ENCODE results near the gene HYDIN. TPM values are rescaled to one million over a fixed set of nuclear protein-coding genes. Genes with fewer than 3 reads are reported as not detected.
"Not testable (repeated sequence)": the region's sequence is repeated elsewhere in the genome, so short reads cannot be mapped to it uniquely, and the experiment has no call there.

The HYDIN gene
- total RNA-seq, 1 donor from 2014 or later: 2.6 TPM

DNA sequence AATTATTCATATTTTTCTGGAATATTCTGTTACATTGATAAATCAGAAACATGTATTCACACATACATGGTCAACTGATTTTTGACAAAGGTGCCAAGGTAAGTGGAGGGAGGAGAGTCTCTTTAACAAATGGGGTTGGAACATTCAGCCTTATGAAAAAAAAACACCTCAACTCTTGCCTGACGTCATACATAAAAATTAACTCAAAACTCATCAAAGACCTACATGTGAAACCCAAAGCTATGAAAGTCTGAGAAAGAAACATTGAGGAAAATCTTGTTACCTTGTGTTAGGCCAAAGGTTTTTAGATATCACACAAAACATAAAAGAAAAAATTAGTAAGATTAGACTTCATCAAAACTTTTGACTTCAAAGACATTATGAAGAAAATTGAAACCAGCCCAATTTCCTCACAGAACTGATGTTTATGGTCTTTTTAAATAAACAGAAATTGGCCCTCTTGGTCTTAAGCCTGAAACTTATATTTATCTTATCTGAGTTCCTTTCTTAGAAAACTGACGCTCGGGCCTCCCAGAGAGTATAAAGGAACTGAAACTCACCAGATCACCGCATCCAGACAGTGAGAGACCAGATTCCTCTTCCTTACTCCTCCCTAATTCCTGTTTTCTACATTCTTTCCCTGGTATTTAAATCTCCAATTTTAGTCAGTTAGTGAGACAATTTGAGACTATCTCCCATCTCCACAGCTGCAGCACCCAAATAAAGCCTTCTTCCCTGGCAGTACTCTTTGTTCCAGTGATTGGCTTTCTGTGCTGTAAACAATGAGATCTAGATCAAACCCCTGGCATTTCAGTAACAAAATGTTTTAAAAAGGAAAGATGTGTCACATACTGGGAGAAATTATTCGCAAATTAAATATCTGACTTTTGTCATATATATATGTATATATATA lies 4.0 kb downstream of the HYDIN start:
- DNase-seq (ENCODE audit: low spot score): no peak
- intact Hi-C loops (cut with DNase I): no loop called here

DNA sequence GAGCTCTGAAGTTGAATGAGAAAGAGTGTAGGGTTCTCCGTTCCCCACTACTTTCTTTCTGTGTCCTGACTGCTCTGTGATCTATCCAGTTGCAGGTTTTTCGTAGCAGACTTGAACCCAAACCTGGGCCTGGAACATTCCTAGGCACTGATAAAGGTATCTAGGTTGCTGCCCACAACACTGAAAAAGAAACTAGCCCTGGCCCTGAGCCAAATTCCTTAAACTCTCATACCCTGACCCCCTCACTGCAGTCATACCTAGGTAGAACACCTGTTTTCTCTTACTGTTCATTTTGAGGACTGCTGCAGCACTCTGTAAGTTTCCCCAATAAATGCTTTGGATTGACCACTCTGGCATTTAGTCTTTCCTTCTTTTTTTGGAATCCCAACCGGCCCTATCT lies 5.4 kb downstream of the HYDIN start:
- intact Hi-C loops (cut with DNase I): no loop called here
- DNase-seq (ENCODE audit: low spot score): no peak

DNA sequence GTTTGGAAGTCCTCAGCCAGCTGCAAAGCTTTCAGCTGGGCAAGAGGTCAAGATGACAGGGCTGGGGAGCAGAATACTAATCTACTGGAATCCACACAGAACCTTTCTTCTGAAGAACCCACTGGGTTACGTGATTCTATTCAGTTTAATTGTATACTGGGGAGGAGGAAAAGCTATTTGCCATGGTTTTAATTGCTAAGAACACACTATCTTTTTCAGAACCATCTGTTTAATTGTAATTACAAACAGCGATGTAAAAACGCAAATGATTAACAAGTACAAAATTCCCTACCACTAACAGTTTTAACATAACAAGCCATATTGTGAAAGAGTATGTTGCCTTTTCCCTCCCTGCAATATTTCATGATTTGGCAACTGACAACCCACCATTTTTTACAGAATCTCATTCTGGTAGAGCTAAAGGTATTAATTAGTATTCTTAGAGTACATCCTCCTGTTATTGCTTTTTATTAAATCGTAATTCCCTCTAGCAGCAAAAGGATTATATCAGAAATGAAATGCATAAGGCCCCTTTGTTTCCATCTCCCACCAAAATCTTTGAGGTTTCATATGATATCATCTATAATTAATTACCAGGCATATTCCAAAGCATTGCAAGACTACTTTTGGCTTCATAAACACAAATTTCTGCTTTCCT lies 12.1 kb downstream of the HYDIN start:
- intact Hi-C loops (cut with DNase I): no loop called here
- no peak for DNase-seq (ENCODE audit: low spot score)

GRCh38 chr16:71217506-71217905 lies 13.0 kb downstream of the HYDIN start:
- intact Hi-C loops (cut with DNase I): no loop called here
- DNase-seq (ENCODE audit: low spot score): no peak

DNA sequence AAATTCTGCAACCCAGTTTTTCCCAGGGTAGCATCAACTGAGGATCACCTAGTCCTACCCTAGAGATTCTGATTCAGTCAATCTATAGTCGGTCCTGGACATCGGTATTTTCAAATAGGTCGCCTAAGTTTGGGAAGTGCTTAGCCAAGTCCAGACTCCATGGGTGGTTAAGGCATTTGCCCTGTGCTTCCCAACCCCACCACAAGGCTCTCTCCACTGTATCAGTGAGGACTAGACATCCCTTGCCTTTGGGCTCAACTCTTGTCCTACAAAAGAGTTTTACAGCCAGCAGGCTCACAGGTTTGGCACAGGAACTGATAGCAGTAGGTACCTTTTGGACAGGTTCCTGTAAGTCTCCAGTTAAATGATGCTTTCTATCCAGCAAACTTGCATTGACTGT lies 13.8 kb downstream of the HYDIN start:
- no peak for DNase-seq (ENCODE audit: low spot score)
- intact Hi-C loops (cut with DNase I): no loop called here

GRCh38 chr16:71214746-71215381 lies 15.7 kb downstream of the HYDIN start:
- intact Hi-C loops (cut with DNase I): no loop called here

DNA sequence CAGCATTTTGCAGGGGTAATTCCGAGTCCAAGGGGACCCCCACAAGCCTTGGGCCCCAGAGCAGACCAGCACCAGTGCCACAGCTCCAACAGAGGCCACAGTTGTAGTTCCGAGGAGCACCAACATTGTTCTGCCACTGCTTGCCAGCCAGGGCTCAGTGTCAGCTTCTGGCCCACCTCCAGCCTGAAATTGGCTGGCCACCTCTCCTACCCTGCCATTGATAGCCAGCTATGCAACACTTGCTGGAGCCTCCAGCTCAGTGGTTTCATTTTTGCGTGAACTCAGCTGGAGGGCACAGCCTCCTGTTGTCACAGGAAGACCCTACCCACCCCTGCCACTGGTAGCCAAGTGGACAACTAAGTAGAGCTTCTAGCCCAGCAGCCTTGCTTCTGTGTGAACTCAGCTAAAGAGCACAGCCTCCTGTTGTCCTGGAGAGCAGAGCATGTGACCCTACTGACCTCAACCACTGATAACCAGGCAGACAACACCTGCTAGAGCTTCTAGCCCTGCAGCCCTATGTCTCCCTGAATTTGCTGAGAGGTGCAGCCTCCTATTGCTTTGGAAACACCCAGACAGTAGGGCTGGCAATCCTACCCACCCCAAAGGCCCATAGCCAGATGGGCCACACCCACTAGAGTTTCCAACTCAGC lies 24.9 kb downstream of the HYDIN start:
- peak; percentile 82 for DNase-seq (ENCODE audit: low spot score)
- intact Hi-C loops (cut with DNase I): no loop called here

More at GRCh38 chr16:71214746-71215381, 15.7 kb downstream of the HYDIN start:
- DNase-seq (ENCODE audit: low spot score): no peak

- DNase-seq (ENCODE audit: low spot score): no peak
- intact Hi-C loops (cut with DNase I): no loop called here
Measured at GRCh38 chr16:71203631-71204030, 26.9 kb downstream of the HYDIN start.

GRCh38 chr16:71201556-71201955 lies 29.0 kb downstream of the HYDIN start:
- intact Hi-C loops (cut with DNase I): no loop called here
- no peak for DNase-seq (ENCODE audit: low spot score)

DNA sequence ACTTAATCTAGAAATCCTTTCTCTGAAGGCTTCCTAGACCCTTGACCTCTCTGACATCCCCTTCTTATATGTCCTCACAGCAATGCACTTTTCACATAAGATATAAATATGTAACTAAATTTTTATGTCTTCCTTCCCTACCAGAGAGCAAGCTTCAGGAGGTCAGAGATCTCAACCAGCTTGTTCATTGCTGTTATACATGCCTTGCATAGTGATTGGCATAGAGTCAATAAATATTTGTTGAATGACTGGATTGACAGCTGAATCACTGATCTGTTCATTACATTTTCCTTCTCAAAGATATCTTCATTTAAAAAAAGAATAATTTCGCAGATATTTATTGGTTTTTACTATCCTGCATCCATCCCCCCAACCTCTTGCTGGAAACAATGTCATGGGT lies 29.5 kb downstream of the HYDIN start:
- intact Hi-C loops (cut with DNase I): no loop called here

DNA sequence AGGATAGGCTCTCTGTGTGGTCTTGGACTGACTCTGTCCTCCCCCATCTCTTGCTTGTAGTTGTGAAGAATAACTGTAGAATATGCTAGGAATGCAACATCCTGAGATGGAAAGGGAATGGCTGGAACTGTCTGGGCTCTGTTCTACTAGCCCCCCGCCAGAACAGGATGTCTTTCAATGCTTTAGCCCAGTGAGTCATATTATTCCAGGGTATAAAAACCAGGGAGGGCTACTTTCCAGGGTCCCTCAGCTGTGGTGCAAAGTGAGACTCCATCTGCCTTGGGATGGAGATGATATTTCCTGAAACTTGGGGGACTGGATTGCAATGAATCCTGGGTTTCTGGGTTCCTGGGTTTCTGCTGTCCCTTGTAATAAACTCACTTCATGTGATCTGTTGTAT lies 32.1 kb downstream of the HYDIN start:
- intact Hi-C loops (cut with DNase I): no loop called here
- no peak for DNase-seq (ENCODE audit: low spot score)

More for the DNA sequence above, 29.5 kb downstream of the HYDIN start:
- no peak for DNase-seq (ENCODE audit: low spot score)

- intact Hi-C loops (cut with DNase I): no loop called here
- DNase-seq (ENCODE audit: low spot score): no peak
Measured at GRCh38 chr16:71192387-71192786, 38.1 kb downstream of the HYDIN start.

- intact Hi-C loops (cut with DNase I): no loop called here
- no peak for DNase-seq (ENCODE audit: low spot score)
Measured at GRCh38 chr16:71188956-71189712, 41.4 kb downstream of the HYDIN start.

DNA sequence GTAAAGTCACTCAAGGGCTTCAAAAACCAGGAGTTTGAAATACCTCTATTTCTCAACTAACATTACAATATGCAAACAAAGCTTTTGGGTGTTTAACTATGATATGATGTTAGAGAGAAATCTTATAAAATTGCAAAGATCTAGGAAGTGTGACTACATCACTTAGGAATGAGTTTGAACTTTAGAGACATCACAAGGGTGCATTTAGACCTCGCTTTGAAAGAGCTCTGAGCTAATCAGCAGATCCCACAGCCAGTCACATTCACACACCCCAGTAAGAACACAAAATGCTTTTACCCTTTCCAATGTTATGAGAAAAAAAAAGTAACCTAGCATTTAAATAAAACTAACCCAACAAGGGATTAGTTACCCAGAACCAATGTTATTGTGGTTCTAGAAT lies 45.2 kb downstream of the HYDIN start:
- intact Hi-C loops (cut with DNase I): no loop called here
- DNase-seq (ENCODE audit: low spot score): no peak

- intact Hi-C loops (cut with DNase I): no loop called here
- no peak for DNase-seq (ENCODE audit: low spot score)
Measured at GRCh38 chr16:71179569-71179968, 51.0 kb downstream of the HYDIN start.

DNA sequence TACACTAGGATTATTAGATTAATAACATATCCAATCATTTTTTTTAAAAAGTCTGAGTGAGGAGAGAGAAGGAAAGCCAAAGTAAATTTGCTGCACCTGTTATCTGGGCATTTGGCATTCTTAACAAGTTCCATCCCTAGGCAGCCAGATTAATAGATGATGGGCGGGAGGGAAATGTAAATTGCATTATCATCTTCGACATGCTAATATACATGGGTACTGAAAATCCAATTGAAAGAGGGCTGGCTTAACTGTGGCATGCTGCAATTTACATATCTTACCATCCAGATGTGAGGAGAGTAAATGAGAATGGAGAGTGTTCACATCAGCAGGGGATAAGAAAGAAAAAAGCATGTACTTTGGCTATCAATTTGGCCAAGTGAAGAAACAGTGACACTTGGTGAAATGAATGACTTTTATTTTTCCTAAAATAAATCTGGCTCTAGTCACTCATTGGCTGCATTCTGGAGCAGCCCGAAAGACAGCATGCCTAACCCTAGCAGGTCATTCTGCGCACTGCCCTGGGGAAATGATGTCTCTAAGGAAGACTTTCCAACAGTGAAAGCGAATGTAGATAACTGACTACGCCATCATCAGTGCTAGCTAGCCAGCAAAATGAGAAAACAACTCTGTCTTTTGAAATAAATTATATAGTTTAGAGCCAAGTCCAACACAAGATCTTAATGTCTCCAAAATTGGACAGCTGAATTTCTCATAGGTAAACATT lies 57.9 kb downstream of the HYDIN start:
- DNase-seq (ENCODE audit: low spot score): no peak
- intact Hi-C loops (cut with DNase I): no loop called here

DNA sequence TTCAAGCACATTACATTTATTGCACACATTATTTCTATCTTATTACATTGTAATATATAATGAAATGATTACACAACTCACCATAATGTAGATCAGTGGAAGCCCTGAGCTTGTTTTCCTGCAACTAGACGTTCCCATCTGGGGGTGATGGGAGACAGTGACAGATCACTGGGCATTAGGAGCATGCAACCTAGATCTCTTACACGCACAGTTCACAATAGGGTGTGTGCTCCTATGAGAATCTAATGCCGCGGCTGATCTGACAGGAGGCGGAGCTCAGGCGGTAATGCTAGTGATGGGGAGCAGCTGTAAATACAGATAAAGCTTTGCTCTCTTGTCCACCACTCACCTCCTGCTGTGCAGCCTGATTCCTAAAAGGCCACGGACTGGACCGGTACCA lies 69.5 kb downstream of the HYDIN start:
- intact Hi-C loops (cut with DNase I); DNase-seq (ENCODE audit: low spot score): not testable (repeated sequence)

DNA sequence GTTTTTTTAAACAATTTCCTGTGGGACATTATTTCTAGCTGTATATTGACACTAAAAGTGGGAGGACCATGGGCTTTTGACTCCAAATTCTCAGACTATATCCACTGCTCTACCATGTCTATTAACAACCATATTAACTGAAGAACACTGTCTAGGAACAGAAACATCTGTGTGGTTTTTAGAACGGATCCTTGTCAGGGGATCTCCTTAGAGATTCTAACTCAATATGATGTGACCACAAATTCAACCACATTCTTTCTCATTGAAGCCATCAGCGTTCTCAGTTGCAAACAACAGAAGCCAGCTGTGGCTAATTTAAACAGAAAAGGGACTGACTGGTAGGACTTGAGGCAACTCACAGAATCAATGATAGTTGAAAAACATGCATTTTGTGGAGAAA lies 73.2 kb downstream of the HYDIN start:
- intact Hi-C loops (cut with DNase I); DNase-seq (ENCODE audit: low spot score): not testable (repeated sequence)

DNA sequence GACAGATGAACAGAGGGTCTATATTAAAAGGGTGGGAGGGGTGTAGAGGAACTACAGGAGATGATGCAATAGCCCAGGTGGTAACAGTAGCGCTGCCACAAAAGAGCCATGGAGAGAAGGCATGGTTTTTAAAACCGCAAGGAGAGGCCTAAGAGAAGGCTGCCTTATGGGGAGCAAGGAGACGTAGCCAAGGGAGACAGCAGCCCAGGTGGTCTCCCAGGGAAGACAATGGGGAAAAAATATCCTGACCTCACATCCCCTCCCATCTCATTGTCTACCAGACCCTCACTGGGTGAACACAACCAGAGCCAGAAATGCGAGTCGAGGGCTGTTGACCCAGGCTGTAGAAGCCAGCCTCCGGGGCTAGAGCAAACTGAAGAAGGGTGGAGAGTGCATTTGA lies 77.2 kb downstream of the HYDIN start:
- DNase-seq (ENCODE audit: low spot score); intact Hi-C loops (cut with DNase I): not testable (repeated sequence)

Data from cardiac septum (tissue), 1 donor.